OCI-LY3 (cell line): ENCODE measurements around the gene SYT7.

Source experiments
- H2AFZ ChIP-seq: fragments of 200-600, 300-600 bp; shearing (Covaris generic); 2 replicates; pipeline ENCODE4 v1.6.0; 2014; ENCODE audit warnings: antibody characterized with exemption, low read depth, low read length
- H3K27ac ChIP-seq: fragments of 200-600, 300-600 bp; sonication (generic); 2 replicates; pipeline ENCODE4 v1.5.1; 2014; ENCODE audit warnings: mild to moderate bottlenecking, low read length, moderate library complexity, mixed read lengths
- H3K27me3 ChIP-seq: fragments of 200-600, 300-600 bp; sonication (generic); 2 replicates; pipeline ENCODE4 v1.6.1; 2014; ENCODE audit warnings: low read depth, low read length, mixed read lengths
- H3K36me3 ChIP-seq: fragments of 200-600, 300-600 bp; sonication (generic); replicated peaks from 2 replicates; pipeline ENCODE3; 2014; ENCODE audit warnings: low read depth, low read length, mixed read lengths
- H3K4me1 ChIP-seq: fragments of 300-600, 200-600 bp; sonication (generic); 2 replicates; pipeline ENCODE4 v1.6.1; 2014; ENCODE audit warnings: low read length, mixed read lengths
- H3K4me2 ChIP-seq: fragments of 200-600, 300-600 bp; sonication (generic); 2 replicates; pipeline ENCODE4 v1.6.1; 2014; ENCODE audit warnings: low read length, mixed read lengths
- H3K4me3 ChIP-seq: fragments of 300-600, 200-600 bp; sonication (generic); 2 replicates; pipeline ENCODE4 v1.5.1; 2014; ENCODE audit warnings: antibody characterized with exemption, mild to moderate bottlenecking, low read length, moderate library complexity
- H3K79me2 ChIP-seq: fragments of 300-600, 200-600 bp; shearing (Covaris generic); 2 replicates; pipeline ENCODE4 v1.6.1; 2014; ENCODE audit warnings: mild to moderate bottlenecking, low read length, mixed read lengths
- H3K9ac ChIP-seq: fragments of 300-600, 200-600 bp; shearing (Covaris generic); 2 replicates; pipeline ENCODE4 v1.6.0; 2014; ENCODE audit warnings: mild to moderate bottlenecking, low read length, moderate library complexity
- H3K9me3 ChIP-seq: fragments of 200-600, 300-600 bp; shearing (Covaris generic); 2 replicates; pipeline ENCODE4 v1.6.1; 2014; ENCODE audit warnings: low read length, mixed read lengths; ENCODE audit not compliant: insufficient read depth
- H4K20me1 ChIP-seq: fragments of 200-600, 300-600 bp; sonication (generic); 2 replicates; pipeline ENCODE4 v1.6.1; 2016; ENCODE audit warnings: low read length, mixed read lengths; ENCODE audit not compliant: insufficient read depth
- CTCF ChIP-seq: fragments of 200-600, 300-600 bp; sonication (generic); IDR thresholded peaks from 2 replicates; pipeline ENCODE4 v1.5.1; 2014; ENCODE audit warnings: antibody characterized with exemption, low read length, low read depth
- EZH2phosphoT487 ChIP-seq: fragments of 200-600 bp; shearing (Covaris generic); IDR thresholded peaks from 2 replicates; pipeline ENCODE4 v1.6.1; 2018; ENCODE audit warnings: antibody characterized with exemption, mixed run types, low read depth

SYT7 gene

GRCh38 chr11:61588728-61589191 is 7.9 kb upstream of the SYT7 start:
- Histone ChIP-seq H3K27me3 (peaks cover 39% of the 10 kb centered on the region), H3K9ac (no peak overlapping the region), H3K27ac (no peak overlapping the region), H2AFZ (no peak overlapping the region), H3K9me3 (no peaks in the 10 kb centered on the region), H3K4me1 (no peaks in the 10 kb centered on the region), H3K36me3 (no peaks in the 10 kb centered on the region), H3K79me2 (no peaks in the 10 kb centered on the region), H3K4me3 (no peak overlapping the region), H4K20me1 (no peaks in the 10 kb centered on the region), H3K4me2 (no peak overlapping the region)
- TF ChIP-seq CTCF (no peak), EZH2phosphoT487 (no peak)

GRCh38 chr11:61587951-61588727 is 7.3 kb upstream of the SYT7 start:
- no peak overlapping the region for H3K9ac ChIP-seq
- no peak overlapping the region for H3K4me3 ChIP-seq
- no peaks in the 10 kb centered on the region for H3K36me3 ChIP-seq
- no peak overlapping the region for H3K27ac ChIP-seq
- no peaks in the 10 kb centered on the region for H3K79me2 ChIP-seq
- H2AFZ ChIP-seq = no peak overlapping the region
- no peaks in the 10 kb centered on the region for H4K20me1 ChIP-seq
- no peaks in the 10 kb centered on the region for H3K9me3 ChIP-seq
- H3K4me1 ChIP-seq = no peaks in the 10 kb centered on the region
- no peak overlapping the region for H3K4me2 ChIP-seq
- peaks cover 34% of the 10 kb centered on the region for H3K27me3 ChIP-seq
- TF ChIP-seq EZH2phosphoT487 (no peak), CTCF (no peak)

GRCh38 chr11:61587541-61587941 is 6.7 kb upstream of the SYT7 start:
- H3K79me2 ChIP-seq = no peaks in the 10 kb centered on the region
- H2AFZ ChIP-seq = no peak overlapping the region
- H3K9me3 ChIP-seq = no peaks in the 10 kb centered on the region
- H3K9ac ChIP-seq = no peak overlapping the region
- peaks cover 35% of the 10 kb centered on the region for H3K27me3 ChIP-seq
- H3K27ac ChIP-seq = no peak overlapping the region
- H3K4me2 ChIP-seq = no peak overlapping the region
- no peak overlapping the region for H3K4me3 ChIP-seq
- no peaks in the 10 kb centered on the region for H3K4me1 ChIP-seq
- H4K20me1 ChIP-seq = no peaks in the 10 kb centered on the region
- no peaks in the 10 kb centered on the region for H3K36me3 ChIP-seq
- no peak for TF ChIP-seq EZH2phosphoT487
- no peak for TF ChIP-seq CTCF

GRCh38 chr11:61586792-61587430 is 6.0 kb upstream of the SYT7 start:
- Histone ChIP-seq H3K79me2 (no peaks in the 10 kb centered on the region), H3K4me2 (no peak overlapping the region), H4K20me1 (no peaks in the 10 kb centered on the region), H3K36me3 (no peaks in the 10 kb centered on the region), H3K9me3 (no peaks in the 10 kb centered on the region), H3K9ac (no peak overlapping the region), H3K27ac (no peak overlapping the region), H3K4me1 (no peaks in the 10 kb centered on the region), H3K27me3 (peaks cover 35% of the 10 kb centered on the region), H3K4me3 (no peak overlapping the region), H2AFZ (no peak overlapping the region)
- TF ChIP-seq CTCF = no peak
- TF ChIP-seq EZH2phosphoT487 = no peak
